Aorta (tissue), 5 donors: ENCODE measurements around the gene RALB. TPM values are rescaled to one million over a fixed set of nuclear protein-coding genes. Genes with fewer than 3 reads are reported as not detected.

Source experiments
- ATAC-seq: fragments of 200-7000 bp; cut with Tn5 transposase; one replicate; pipeline ENCODE4 v1.9.1; 2022; ENCODE audit warnings: moderate library complexity; ENCODE audit not compliant: low FRiP score
- DNase-seq, 2 donors: peaks; one replicate each; pipeline ENCODE4 v3.0.0-alpha.2; 2020
- H3K27ac ChIP-seq, 2 donors: one replicate each; pipeline ENCODE4 v1.5.1; 2013; ENCODE audit warnings: low read length in 2 of 2, mild to moderate bottlenecking in 2 of 2, moderate library complexity in 2 of 2, control low read depth in 1 of 2, inconsistent platforms in 1 of 2, low read depth in 1 of 2
- H3K27me3 ChIP-seq, 2 donors: one replicate each; pipeline ENCODE4 v1.6.1; 2013; ENCODE audit warnings: control low read depth in 1 of 2, low read length in 1 of 2, mild to moderate bottlenecking in 1 of 2, moderate library complexity in 1 of 2; ENCODE audit not compliant: insufficient read depth in 2 of 2, control insufficient read depth in 1 of 2
- H3K36me3 ChIP-seq, 2 donors: one replicate each; pipeline ENCODE4 v1.6.1; 2013; ENCODE audit warnings: control low read depth in 1 of 2, low read length in 1 of 2, mild to moderate bottlenecking in 1 of 2; ENCODE audit not compliant: insufficient read depth in 2 of 2, control insufficient read depth in 1 of 2
- H3K4me1 ChIP-seq, 2 donors: one replicate each; pipeline ENCODE4 v1.6.1; 2013; ENCODE audit warnings: low read length in 2 of 2, control low read depth in 1 of 2, mild to moderate bottlenecking in 1 of 2, moderate library complexity in 1 of 2; ENCODE audit not compliant: insufficient read depth in 2 of 2, control insufficient read depth in 1 of 2
- H3K4me3 ChIP-seq, 2 donors: one replicate each; pipeline ENCODE4 v1.5.1; 2013; ENCODE audit warnings: low read length in 2 of 2, control low read depth in 1 of 2, mild to moderate bottlenecking in 1 of 2
- H3K9me3 ChIP-seq: one replicate; pipeline ENCODE4 v1.6.1; 2013; ENCODE audit warnings: mild to moderate bottlenecking, low read length; ENCODE audit not compliant: control insufficient read depth
- WGBS, 2 donors: extraction: QIAGEN DNeasy Blood & Tissue Kit; methylation state at CpG; one replicate each; pipeline ENCODE4 v1.1.7; 2013; 5-methylcytosine and 5-hydroxymethylcytosine counted together
- intact Hi-C, 2 donors: fragments of 100-400 bp; cut with DNase I; formaldehyde crosslinking; loops; one replicate each; pipeline versions ENCODE4 v1.14.2 to v1.15.0; 2022
- polyA plus RNA-seq, 2 donors: library from polyadenylated mRNA; stranded (reverse); fragments of 200-250 nt; gene quantifications; one replicate each; pipeline ENCODE4 v1.2.3, GENCODE V29; 2013
- total RNA-seq, 2 donors: library from RNA; stranded (reverse); fragmentation: NEBNext Ultra II Directional; extraction: Animal tissue kit (Norgen Biotek cat#: 25700); gene quantifications; one replicate each; pipeline ENCODE4 v1.2.1, GENCODE V29; 2021
- donor health status: healthy with polysubstance abuse.
- donor health status: Bipolar disorder and iron deficiency.
- donor health status: DM: no; HTN: no; CAD: no.
- donor health status: DM: no; HTN: no; CAD: no.
- donor health status: DM: yes; HTN: yes; CAD: no.

RALB gene
- total and polyA plus RNA-seq, 4 donors, result 43.3 to 80.3 (median 50.1) TPM

DNA sequence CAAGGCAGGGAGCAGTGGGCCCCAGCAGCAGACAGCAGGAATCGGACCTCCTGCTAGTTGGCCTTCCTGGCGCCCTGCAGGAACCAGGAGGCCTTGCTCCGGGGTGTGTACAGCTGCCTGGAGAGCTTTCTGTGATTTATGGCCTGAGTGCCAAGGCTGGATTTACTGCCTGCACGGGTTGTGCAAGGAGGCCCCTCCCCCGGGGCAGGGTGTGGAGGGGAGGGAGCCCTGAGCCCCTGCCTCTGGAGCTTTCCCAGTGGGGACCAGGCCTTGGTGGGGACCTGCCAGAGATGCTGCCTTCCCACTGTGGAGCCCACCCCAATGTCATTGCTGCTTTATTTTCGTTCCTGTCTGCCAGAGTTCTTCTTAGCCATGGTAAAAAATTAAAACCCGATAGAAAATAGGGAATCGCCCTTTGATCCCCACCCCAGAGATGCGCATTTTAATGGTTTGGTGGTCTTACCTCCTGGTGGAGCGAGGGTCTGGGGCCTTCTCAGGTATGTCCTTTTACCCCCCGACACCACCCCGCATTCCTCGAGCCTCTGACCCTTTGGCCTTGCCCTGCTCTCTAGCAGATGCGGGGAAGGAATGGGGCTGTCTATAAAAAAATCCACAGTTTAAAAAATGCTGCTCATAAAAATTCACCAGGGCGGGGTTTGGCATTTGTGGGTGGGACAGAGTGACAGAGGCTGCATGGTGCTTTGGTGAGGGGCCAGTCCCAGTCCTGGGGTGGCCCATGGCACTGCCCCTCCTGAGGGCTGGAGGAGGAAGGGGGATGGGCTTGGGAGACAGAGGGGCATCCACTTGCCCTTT lies 6.9 kb upstream of the RALB start:
- no peak for DNase-seq
- intact Hi-C loops, result no loop called here
- no peaks in the 10 kb centered on the region for H3K9me3 ChIP-seq

DNA sequence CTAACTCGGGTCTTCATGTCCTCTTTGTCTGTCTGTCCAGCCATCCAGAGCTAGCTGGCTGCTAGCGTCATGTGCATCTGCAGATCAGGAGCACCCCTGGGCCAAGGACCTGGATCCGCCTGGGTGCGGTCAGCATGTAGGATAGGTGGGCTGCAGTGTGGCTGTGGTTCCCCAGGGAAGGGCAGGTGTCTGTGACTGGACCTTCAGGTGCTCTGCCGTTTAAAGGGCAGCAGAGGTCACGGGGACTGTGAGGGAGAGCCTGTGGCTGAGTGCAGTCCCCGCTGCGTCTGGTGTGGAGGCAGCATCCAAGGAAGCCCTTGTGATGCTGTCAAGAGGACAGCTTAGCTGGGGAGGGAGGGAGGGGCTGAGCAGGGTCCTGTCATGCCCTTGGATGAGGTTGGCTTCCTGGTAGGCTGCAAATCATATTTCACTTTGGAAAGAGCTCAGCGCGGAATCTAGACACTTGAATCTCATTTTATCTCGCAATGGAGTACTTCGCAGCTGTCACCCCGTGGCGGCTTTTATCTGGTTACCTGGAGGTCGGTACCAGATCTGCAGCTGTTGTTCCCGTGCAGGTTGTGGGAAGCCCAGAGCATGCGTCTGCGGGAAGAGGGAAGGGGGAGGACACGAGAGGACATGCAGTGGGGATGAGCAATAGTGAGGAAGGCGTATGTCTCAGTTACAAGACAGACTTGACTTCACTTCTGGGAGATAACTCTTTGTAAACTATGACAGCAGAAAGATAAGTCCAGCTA lies 5.9 kb upstream of the RALB start:
- ATAC-seq, result no peak
- DNase-seq, result no peak

More for the DNA sequence above, 6.9 kb upstream of the RALB start:
- no peak for ATAC-seq
- H3K27ac ChIP-seq, result no peak overlapping the region
- no peaks in the 10 kb centered on the region for H3K36me3 ChIP-seq
- no peak overlapping the region for H3K4me3 ChIP-seq
- H3K4me1 ChIP-seq, result no peaks in the 10 kb centered on the region
- no peaks in the 10 kb centered on the region for H3K27me3 ChIP-seq
- 73 to 74% methylated on average over 14 to 15 of the region's 15 CpGs for WGBS, 2 donors

DNA sequence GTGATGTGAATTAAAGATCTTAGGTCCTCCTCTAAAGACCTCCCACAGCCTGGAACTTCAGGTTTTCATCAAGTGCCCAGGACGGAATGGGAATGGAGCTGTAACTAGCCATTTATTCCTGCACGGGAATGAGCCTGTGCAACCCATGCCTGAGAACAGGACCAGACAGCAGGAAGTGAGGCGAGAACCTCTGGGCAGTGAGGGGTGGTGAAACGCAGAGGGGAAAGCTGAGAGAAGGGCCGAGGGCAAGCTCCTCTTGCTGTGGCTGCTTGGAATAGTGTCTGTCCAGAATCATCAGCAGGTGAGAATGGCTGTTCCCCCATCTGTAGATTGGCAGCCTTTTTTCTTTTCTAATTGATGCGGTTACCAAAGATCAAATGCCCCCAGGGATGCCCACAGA lies 4.8 kb upstream of the RALB start:
- Histone ChIP-seq H3K4me1 (no peaks in the 10 kb centered on the region), H3K27ac (no peak overlapping the region), H3K27me3 (no peaks in the 10 kb centered on the region), H3K9me3 (no peaks in the 10 kb centered on the region), H3K36me3 (no peaks in the 10 kb centered on the region), H3K4me3 (no peak overlapping the region)
- WGBS, 2 donors, result 76 to 83% methylated on average over 6 of the region's 6 CpGs
- DNase-seq (no peak), ATAC-seq (no peak)
- intact Hi-C loops, result no loop called here

More for the DNA sequence above, 5.9 kb upstream of the RALB start:
- Histone ChIP-seq H3K4me1 (no peaks in the 10 kb centered on the region), H3K36me3 (no peaks in the 10 kb centered on the region), H3K4me3 (no peak overlapping the region), H3K9me3 (no peaks in the 10 kb centered on the region), H3K27ac (no peak overlapping the region), H3K27me3 (no peaks in the 10 kb centered on the region)
- 90 to 94% methylated on average over 20 of the region's 20 CpGs for WGBS, 2 donors
- intact Hi-C loops, result no loop called here

- ATAC-seq (no peak), DNase-seq (no peak)
- Histone ChIP-seq H3K4me1 (peaks cover 0 to 5% of the 10 kb centered on the region in 2 donors), H3K9me3 (no peaks in the 10 kb centered on the region), H3K27me3 (no peaks in the 10 kb centered on the region), H3K4me3 (no peak overlapping the region), H3K27ac (no peak overlapping the region), H3K36me3 (no peaks in the 10 kb centered on the region)
- WGBS, 2 donors, result 85 to 92% methylated on average over 4 of the region's 4 CpGs
- intact Hi-C loops, result loop anchor here in 1 of 2 donors (5.0 kb wide), 1 partner anchor 62 kb away; no protein-coding TSS in a partner anchor
Measured at GRCh38 chr2:120250640-120251039, 2.0 kb upstream of the RALB start.

GRCh38 chr2:120251078-120251477 lies 1.6 kb upstream of the RALB start:
- no peaks in the 10 kb centered on the region for H3K9me3 ChIP-seq
- no peak overlapping the region for H3K27ac ChIP-seq
- H3K4me1 ChIP-seq, result peaks cover 0 to 5% of the 10 kb centered on the region in 2 donors
- H3K27me3 ChIP-seq, result no peaks in the 10 kb centered on the region
- WGBS, 2 donors, result 89 to 93% methylated on average over 3 of the region's 3 CpGs
- H3K36me3 ChIP-seq, result no peaks in the 10 kb centered on the region
- ATAC-seq (no peak), DNase-seq (no peak)
- no peak overlapping the region for H3K4me3 ChIP-seq
- intact Hi-C loops, result loop anchor here in 1 of 2 donors (5.0 kb wide), 1 partner anchor 61 kb away; no protein-coding TSS in a partner anchor

DNA sequence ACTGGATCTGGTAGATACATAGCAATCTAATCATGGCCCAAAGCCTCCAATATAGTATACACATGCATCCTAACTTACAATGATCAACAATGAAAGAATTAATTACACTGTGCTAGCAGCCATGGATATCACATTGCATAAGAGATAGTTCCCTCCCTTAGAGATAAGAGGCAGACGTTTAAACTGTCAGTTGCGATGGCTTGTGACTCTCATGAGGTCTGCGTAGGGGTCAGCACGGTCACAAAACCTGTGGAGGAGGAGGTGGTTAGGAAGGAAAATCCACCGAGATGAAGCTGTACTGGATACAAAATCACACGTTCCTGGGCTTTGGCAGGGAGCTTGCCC lies 800 bp upstream of the RALB start:
- intact Hi-C loops, result loop anchor here (2.0 to 5.0 kb wide), 3 partner anchors 31 to 61 kb away; no protein-coding TSS in a partner anchor
- WGBS, 2 donors, result 26 to 31% methylated on average over 6 of the region's 6 CpGs
- H3K27ac ChIP-seq, result no peak overlapping the region
- no peaks in the 10 kb centered on the region for H3K27me3 ChIP-seq
- DNase-seq, result no peak
- no peaks in the 10 kb centered on the region for H3K9me3 ChIP-seq
- H3K4me3 ChIP-seq, result peak overlapping the region; percentile 5 to 19
- ATAC-seq, result no peak
- H3K4me1 ChIP-seq, result peaks cover 0 to 5% of the 10 kb centered on the region in 2 donors
- no peaks in the 10 kb centered on the region for H3K36me3 ChIP-seq

GRCh38 chr2:120253021-120253882 lies 600 bp downstream of the RALB start:
- 0% methylated on average over 30 to 60 of the region's 60 CpGs for WGBS, 2 donors
- peak; percentile 77 for ATAC-seq
- peak; percentile 90 to 93 for DNase-seq
- H3K27ac ChIP-seq, result peak overlapping the region in 1 of 2 donors; percentile 29
- intact Hi-C loops, result loop anchor here (2.0 to 5.0 kb wide), 3 partner anchors 32 to 60 kb away; no protein-coding TSS in a partner anchor
- peaks cover 0 to 5% of the 10 kb centered on the region in 2 donors for H3K4me1 ChIP-seq
- peak overlapping the region; percentile 62 to 66 for H3K4me3 ChIP-seq
- no peaks in the 10 kb centered on the region for H3K27me3 ChIP-seq
- H3K9me3 ChIP-seq, result no peaks in the 10 kb centered on the region
- H3K36me3 ChIP-seq, result no peaks in the 10 kb centered on the region

DNA sequence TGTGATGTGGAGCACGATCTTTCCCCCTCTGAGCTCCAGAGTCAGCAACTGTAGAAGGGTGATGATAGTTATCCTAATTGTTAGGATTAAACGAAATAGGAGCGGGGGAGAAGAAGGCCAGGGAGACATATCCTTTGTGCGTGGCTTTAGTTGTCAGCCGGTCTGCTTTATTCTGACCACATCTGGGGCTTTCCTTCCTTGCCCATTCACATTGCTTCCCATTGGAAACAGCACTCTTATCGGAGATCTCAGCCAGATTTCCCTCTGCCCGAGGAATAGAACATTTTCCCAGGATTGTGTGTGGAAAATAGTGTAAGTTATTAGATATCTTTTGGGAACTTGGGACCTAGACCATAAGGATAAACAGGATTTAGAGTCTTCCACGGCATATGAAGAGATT lies 1.5 kb downstream of the RALB start:
- H3K27me3 ChIP-seq, result no peaks in the 10 kb centered on the region
- WGBS, 2 donors, result 62 to 80% methylated on average over 8 of the region's 8 CpGs
- peaks cover 0 to 5% of the 10 kb centered on the region in 2 donors for H3K4me1 ChIP-seq
- no peak for DNase-seq
- no peak overlapping the region for H3K27ac ChIP-seq
- H3K4me3 ChIP-seq, result no peak overlapping the region
- ATAC-seq, result no peak
- intact Hi-C loops, result loop anchor here in 1 of 2 donors (5.0 kb wide), 1 partner anchor 58 kb away; no protein-coding TSS in a partner anchor
- H3K36me3 ChIP-seq, result no peaks in the 10 kb centered on the region
- no peaks in the 10 kb centered on the region for H3K9me3 ChIP-seq
